Liver (tissue), 3 donors: Measurements from ENCODE around the gene POLD3.

Source experiments
- ATF3 ChIP-seq: IDR thresholded peaks from 2 replicates; pipeline ENCODE4 v1.6.1; 2016; ENCODE audit warnings: antibody characterized with exemption
- CTCF ChIP-seq: fragments of 150-350 bp; IDR thresholded peaks from 2 replicates; pipeline ENCODE4 v1.5.1; 2017; ENCODE audit warnings: improper control_type of control experiment, low read depth, low read length; ENCODE audit not compliant: missing input control
- EGR1 ChIP-seq, 2 donors: IDR thresholded peaks; 2 replicates each; pipeline ENCODE4 v1.6.1; 2016 to 2018; ENCODE audit warnings: antibody characterized with exemption in 2 of 2, low read depth in 2 of 2
- GABPA ChIP-seq, 2 donors: IDR thresholded peaks in 1 of 2; conservative IDR thresholded peaks in 1 of 2; 2 replicates each; pipeline ENCODE4 v1.6.1; 2016; ENCODE audit warnings: antibody characterized with exemption in 2 of 2, mild to moderate bottlenecking in 1 of 2, moderate library complexity in 1 of 2
- MAX ChIP-seq: IDR thresholded peaks from 2 replicates; pipeline ENCODE4 v1.6.1; 2016; ENCODE audit warnings: antibody characterized with exemption
- RAD21 ChIP-seq, 2 donors: IDR thresholded peaks; 2 replicates each; pipeline ENCODE4 v1.6.1; 2016; ENCODE audit warnings: antibody characterized with exemption in 2 of 2, mild to moderate bottlenecking in 2 of 2
- REST ChIP-seq: IDR thresholded peaks from 2 replicates; pipeline ENCODE4 v1.6.1; 2016; ENCODE audit warnings: antibody characterized with exemption, mild to moderate bottlenecking
- RXRA ChIP-seq, 2 donors: IDR thresholded peaks; 2 replicates each; pipeline ENCODE4 v1.6.1; 2017 to 2018; ENCODE audit warnings: antibody characterized with exemption in 2 of 2, mild to moderate bottlenecking in 1 of 2
- TAF1 ChIP-seq: conservative IDR thresholded peaks from 2 replicates; pipeline ENCODE4 v1.6.1; 2016; ENCODE audit warnings: antibody characterized with exemption, mild to moderate bottlenecking
- YY1 ChIP-seq: IDR thresholded peaks from 2 replicates; pipeline ENCODE4 v1.6.1; 2016; ENCODE audit warnings: antibody characterized with exemption, mild to moderate bottlenecking
- ZBTB33 ChIP-seq: IDR thresholded peaks from 2 replicates; pipeline ENCODE4 v1.6.1; 2016; ENCODE audit warnings: antibody characterized with exemption
- donor health status: healthy.
- donor health status: healthy.

GRCh38 chr11:74633406-74634393 is 41.3 kb downstream of the POLD3 start:
- TF ChIP-seq CTCF, result no peak
- no peak for TF ChIP-seq MAX
- no peak for TF ChIP-seq YY1
- TF ChIP-seq RXRA (IDR thresholded peaks at IDR 0.05), result no peak
- no peak for TF ChIP-seq GABPA (IDR thresholded peaks at IDR 0.05 in 1 of 2, conservative IDR thresholded peaks at IDR 0.05 in 1 of 2)
- TF ChIP-seq RAD21 (IDR thresholded peaks at IDR 0.05), result no peak
- TF ChIP-seq ZBTB33, result no peak
- TF ChIP-seq TAF1, result no peak
- TF ChIP-seq EGR1 (IDR thresholded peaks at IDR 0.05; ENCODE audit: low read depth in 2 of 2), result no peak
- TF ChIP-seq ATF3, result no peak
- no peak for TF ChIP-seq REST
